GM18508 (cell line): ENCODE data around the gene CDADC1.
"Not testable (repeated sequence)": the region's sequence is repeated elsewhere in the genome, so short reads cannot be mapped to it uniquely, and the experiment has no call there.

Source experiments
- ATAC-seq: cut with Tn5 transposase; IDR thresholded peaks from one replicate; pipeline ENCODE4 v1.9.1; 2021; ENCODE audit warnings: moderate number of reproducible peaks; ENCODE audit not compliant: insufficient read depth, unreplicated experiment

CDADC1 gene

DNA sequence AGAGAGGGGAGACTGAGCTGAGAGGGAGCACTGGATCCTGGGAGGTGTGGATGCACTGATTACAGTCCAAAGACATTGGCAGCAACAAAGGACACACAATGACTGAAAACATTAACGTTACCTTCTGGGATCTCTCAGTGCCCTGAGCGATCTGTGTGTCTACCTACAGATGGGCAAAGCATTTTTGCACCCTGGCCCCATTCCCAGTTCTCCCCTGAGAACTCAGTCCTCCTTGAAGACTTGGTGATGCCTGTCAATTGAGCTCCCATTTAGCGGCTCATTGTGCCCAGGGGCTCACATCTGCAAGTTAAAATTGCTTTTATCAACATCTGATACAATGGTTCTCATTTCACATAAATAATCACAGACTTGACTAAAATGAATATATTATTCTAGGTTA is 62.5 kb downstream of the CDADC1 start:
- no peak for ATAC-seq

DNA sequence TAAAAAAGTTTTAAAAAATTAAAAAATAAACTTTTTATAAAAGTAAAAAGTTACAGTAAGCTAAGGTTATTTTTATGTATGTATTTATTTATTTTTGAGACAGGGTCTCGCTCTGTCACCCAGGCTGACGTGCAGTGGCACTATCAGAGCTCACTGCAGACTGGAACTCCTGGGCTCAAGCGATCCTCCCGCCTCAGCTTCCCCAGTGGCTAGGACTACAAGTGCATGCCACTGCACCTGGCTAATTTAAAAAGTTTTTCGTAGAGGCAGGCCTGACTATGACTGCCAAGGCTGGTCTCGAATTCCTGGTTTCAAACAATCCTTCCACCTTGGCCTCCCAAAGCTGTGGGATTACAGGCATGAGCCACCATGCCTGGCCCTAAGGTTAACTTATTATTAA is 64.1 kb downstream of the CDADC1 start:
- no peak for ATAC-seq

DNA sequence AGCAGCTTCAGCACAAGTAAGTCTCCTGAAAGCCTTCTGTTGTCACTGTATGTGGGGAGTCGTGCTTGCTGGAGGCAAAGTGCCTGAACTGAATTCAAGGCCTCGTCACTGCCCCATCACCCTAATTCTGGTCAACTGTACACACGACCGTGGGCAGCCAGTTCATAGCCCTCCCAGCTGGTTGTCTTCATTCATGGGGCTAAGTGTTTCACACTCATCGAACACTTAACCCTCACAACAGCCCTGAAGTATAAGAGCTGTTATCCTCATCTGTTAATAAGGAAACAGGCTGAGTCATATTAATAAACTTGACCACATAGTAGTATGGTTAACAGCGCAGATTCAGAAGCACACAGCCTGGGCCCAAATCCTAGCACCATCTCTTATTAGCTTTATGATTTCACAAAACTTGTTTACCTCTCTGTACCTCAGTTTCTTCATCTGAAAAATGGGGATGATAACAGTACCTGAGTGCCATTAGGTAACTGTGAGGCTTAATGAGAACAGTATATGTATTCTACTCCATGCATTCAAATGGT is 66.7 kb downstream of the CDADC1 start:
- no peak for ATAC-seq

DNA sequence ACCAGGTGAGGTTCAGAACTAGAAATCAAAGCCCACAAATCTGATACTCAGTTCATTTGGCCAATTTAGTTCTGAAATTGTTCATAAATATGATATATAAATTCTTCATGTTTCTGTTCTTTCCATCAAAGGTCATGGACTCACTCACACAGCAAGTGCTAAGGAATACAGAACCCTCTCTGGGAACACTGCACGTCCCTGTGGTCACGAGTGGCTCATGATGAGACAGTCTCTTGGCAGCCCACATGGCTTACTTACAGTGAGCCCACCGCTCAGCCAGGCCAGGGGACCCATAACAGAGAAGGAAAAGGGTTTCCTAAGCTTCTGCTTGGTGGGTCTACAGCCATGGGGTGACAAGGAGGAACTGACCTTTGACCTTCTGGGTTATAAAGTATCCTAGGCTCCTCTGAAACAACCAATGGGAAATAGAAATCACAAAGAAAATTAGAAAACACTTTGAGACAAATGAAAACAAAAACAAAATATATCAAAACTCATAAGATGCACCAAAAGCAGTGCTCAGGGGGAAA is 67.4 kb downstream of the CDADC1 start:
- ATAC-seq = no peak

DNA sequence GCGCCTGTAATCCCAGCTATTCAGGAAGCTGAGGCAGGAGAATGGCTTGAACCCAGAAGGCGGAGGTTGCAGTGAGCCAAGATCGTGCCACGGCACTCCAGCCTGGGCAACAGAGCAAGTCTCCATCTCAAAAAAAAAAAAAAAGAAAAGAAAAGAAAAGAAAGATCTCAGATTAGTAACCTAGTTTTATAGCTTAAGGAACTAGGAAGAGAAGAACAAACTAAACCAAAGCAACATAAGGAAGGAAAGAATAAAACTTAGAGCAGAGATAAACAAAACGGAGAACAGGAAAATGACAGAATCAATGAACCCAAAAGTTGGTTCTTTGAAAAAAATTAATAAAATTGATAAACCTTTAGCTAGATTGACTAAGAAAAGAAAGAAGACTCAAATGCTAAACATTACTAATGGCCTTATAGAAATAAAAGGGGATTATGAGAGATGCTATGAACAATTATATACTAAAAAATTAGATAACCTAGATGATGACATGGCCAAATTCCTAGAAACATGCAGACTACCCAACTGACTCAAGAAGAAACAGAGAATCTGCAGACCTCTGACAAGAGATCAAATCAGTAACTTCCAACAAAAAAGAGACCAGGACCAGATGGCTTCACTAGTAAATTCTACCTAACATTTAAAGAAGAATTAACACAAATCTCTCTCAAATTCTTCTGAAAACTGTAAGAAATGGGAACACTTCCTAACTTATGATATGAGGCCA is 68.2 kb downstream of the CDADC1 start:
- ATAC-seq = no peak

DNA sequence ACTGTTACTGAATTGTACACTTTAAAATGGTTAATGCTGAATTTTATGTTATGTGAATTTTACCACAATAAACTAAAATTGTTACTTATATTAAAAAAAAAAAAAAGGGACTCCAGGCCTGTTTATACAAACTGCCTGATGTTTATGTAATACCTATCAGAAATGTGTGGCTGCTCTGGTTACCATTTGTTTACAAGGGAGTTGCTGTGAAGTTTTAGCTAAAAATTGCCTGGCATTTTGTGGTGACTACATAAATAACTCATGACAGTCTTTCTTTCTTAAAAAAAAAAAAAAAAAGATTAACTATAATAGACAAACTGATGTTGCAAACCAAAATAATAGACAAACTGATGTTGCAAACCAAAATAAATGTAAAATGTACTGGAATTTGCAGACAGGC is 71.8 kb downstream of the CDADC1 start:
- ATAC-seq = no peak

DNA sequence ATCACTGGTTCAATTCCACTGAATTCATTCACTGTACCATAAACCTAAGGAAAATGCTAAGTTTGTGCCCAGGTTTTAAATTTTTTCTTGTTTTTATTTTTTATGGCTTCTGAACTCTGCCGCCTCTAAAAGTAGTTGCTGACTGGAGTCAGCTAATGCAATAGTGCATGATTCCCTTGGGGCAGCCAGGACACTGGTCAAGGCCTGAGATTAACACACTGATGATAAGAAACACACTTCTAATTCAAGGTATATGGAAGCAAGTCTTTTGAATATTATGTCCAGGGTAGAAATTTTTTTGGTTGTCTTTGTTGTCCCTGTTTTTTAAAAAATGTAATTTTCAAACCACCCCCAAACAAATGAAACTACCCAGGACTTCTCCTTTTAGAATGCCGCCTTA is 72.2 kb downstream of the CDADC1 start:
- ATAC-seq = no peak

DNA sequence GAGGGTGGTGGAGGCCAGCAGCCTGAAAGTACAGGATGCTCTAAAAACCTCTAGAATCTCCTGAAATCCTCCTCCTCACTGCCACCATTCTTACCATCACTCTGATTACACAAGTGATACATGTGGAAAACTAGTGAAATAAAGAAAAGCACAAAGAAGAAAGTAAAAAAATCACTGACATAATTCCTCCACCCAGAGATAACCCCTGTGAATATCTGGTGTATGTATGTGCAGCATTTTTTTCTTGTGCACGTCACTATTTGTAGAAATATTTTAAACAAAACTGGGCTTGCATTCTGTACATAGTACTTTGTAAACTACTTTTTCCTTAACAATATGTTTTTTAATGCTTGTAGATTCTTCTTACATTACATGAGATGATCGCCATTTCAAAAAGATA is 73.2 kb downstream of the CDADC1 start:
- no peak for ATAC-seq

DNA sequence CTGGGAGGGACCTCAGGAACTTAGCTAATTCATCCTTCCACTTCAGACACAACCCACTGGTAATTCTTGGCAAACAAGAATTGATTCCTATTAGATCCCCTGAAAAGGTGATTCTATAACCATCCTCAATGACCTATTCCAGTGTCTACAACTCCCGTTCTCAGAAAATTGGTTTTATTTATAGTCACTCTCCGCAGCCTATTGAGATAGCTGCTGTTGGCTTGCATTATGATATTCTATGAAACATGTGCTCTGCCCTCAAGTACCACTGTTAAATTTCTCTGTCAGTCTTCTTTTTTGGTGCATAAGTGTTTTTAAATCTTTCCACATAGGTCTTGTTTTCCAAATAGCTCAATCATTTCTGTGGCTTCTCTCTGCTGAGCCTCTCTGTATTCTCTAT is 75.0 kb downstream of the CDADC1 start:
- ATAC-seq = no peak

DNA sequence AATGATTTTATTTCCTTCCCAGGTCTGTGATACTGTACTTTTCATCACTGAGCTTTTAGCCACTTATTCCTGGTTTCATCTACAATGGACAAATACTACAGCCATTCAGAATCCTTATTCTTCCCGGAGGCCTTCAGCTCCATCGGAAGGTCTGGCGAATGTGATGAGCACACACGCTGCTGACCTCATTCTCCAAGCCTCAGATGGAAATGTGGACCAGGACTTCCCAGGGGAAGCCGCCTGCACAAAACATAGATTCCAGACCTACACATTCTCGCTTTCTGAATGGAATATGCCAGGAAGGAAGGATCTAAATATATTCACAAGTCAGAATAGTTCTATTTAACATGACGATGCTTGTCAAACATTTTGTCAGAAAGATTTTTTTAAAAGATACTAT is 75.6 kb downstream of the CDADC1 start:
- ATAC-seq = no peak

DNA sequence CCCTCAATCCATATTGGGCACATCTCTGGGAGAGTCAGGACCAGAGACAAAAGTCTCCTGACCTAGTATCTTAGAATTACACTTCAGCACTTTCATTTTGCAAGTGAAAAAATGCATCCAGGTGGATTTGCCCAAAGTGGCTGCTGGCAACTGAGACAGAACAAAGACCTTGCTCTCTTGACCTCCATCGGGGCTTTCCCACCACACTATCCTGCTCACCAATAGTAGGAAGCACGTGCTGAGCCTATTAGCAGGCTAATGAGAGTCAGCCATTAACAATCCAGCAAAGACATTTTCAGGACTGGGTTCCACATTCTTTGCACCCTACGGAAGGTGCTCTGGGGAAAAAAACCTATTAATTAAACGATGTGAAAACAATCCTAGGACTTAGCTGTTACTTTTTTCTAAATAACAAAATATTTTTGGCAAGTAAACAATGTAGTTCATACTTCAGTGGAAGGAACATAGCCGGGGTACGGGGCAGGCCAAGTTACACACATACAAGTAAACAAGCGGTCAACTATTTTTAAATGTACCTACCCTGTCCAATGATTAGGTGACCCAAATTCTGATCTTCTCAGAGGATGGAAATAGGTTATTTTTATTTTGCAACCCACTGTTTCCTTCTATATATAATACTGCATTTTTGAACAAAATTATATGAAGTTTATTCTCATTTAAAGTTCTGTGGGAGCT is 78.6 kb downstream of the CDADC1 start:
- ATAC-seq = no peak

DNA sequence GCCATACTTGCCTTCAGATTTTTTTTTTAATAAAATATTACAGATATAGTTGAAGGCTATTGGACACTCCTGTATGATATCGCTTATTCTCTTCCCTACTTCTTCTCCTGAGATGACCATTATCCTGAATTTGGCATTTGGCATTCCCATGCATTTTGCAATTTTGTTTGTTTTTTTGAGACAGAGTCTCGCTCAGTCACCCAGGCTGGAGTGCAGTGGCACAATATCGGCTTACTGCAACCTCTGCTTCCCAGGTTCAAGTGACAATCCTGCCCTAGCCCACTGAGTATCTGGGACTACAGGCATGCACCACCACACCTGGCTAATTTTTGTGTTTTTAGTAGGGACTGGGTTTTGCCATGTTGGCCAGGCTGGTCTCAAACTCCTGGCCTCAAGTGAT is 79.4 kb downstream of the CDADC1 start:
- ATAC-seq = not testable (repeated sequence)

DNA sequence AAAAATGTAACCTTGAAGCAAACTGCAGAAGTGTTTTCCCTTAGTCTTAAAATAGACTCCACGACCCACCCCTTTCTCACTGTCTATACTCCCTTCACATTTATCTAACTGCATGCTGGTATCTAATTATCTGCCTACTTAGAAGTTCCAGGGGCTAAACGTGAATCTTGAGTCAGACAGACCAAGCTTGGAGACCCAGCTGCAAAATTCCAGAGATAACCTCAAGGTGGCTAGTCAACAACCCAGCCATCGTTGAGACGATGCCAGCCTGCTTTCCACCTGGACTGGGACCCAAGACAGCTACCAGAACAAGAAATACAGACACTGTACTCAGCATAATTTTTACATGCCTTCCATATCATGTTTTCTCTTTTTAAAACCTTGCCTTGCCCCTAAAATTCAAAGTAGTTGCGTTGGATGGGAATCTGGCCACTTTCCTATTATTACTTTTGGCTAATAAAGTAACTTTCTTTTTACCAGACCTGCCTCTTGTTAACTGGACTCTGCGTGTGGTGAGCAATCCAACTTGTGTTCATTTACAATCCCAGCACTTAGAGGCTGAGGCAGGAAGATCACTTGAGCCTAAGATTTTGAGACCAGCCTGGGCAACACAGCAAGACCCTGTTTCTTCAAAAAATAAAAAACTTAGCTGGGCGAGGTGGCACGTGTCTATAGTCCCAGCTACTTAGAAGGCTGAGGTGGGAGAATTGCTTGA is 82.3 kb downstream of the CDADC1 start:
- ATAC-seq = no peak

DNA sequence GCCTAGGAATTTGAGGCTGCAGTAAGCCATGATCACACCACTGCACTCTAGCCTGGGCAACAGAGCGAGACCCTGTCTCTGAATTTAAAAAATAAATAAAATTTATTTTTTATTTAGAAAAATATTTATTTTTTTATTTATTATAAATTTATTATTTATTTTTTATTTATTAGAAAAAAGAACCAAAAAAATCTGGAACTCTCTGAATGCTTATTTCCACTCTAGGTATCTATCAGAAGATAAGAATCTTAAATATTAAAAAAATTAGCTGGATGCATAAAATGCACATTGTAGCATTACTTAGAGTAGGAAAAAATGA is 82.8 kb downstream of the CDADC1 start:
- ATAC-seq = no peak

DNA sequence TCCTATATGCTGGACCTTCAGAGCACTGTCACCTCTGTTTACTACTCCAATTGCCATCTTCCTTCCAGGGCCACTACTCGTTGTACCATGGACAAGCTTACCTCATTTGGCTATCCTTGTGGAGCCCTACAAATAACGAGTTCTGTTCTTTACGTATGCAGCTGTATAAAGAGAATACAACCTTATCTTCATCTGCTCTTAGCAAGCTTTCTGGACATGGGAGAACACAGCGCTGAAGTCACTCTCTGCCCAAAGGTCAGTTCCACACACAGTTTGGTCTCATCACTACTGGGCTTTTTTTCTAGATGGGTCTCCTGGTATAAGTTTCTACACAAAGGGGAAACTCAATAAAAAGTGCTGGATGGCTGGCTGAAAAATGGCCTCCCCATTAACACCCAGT is 88.9 kb downstream of the CDADC1 start:
- ATAC-seq = no peak

DNA sequence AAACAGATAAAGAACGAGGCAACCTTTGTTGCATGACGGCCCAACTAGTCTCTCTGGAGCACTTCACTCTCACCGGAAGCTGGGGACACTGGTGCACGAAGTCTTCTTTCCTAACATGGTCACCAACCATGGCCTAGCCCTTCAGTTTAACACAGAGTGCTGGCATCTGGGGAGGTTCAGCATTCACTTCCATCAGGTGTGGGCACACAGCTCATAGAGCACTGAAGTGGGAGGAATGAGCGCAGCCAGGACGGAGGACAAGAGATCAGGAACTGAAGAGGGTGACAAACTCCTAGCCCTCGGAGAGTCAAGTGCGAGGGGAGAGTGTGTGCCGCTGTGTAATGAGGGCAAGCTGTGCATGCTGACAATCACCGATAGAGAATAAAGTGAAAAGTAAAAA is 92.4 kb downstream of the CDADC1 start:
- ATAC-seq = no peak

DNA sequence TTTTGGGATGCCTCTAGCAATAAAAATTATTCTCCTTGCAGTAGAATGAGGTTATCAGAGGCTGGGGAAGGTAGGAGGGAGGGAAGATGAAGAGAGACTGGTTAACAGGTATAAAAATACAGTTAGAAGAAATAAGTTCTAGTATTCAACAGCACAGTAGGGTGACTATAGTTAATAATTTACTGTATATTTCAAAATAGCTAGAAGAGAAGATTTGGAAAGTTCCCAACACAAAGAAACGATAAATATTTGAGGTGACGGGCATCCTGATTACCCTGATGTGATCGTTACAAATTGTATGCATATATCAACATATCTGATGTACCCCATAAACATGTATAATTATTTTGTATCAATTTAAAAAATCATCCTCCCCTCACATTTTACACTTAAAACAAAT is 93.8 kb downstream of the CDADC1 start:
- no peak for ATAC-seq

DNA sequence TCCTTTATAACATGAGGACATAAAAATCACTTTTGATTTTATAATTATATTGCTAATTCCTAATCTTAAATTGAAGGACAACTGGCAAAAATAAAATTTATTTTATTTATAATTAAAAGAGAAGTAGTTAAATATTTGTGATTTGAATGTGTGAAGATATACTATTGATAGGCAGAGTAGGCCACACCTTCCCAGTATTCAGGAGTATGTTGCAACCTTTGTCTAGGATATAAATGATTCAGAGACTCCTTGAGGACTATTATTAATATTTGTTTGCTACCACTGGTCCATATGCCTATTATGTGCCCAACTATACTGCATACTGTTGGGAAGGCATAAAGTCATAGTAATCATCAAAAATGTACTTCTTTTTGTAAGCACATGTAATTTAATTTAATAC is 94.2 kb downstream of the CDADC1 start:
- no peak for ATAC-seq

DNA sequence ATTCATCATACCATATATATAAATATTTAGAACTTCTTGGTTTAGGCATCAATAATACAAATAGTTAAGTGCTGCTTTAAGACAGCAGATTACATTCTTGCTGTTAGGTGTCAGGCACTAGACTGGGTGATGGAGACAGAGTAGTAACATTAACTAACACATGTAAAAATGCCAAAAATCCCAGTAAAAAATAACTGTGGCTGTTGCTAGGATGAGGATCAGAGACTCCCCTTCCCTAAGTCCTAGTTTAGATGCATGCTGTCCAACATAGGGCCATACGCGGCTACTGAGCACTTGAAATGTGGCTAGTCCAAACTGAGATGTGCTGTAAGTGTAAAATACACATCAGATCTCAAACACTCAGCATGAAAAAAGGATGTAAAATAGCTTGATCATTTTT is 94.7 kb downstream of the CDADC1 start:
- ATAC-seq = no peak
